Measurements from ENCODE around the gene STIM2.

DNA sequence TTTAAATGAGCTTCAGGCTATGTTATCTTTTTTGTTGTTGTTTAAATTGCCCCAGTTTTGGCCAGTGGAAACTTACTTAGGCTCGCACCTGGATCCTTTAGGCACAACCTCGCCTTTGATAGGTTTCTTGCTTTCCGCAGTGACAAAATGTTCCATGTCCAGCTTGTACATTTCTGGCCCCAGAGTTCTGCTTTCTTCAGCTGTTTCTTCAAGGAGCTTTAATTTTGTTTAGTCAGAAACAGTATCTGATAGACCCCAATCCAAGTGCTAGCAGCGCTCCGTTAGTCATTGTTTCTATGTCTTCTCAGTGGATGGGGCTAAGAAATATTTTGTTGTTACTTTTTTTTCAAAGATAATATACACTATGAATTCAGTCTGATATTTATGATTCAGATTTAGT is 82.8 kb downstream of the STIM2 start:
- TF ChIP-seq, protein P1, sequence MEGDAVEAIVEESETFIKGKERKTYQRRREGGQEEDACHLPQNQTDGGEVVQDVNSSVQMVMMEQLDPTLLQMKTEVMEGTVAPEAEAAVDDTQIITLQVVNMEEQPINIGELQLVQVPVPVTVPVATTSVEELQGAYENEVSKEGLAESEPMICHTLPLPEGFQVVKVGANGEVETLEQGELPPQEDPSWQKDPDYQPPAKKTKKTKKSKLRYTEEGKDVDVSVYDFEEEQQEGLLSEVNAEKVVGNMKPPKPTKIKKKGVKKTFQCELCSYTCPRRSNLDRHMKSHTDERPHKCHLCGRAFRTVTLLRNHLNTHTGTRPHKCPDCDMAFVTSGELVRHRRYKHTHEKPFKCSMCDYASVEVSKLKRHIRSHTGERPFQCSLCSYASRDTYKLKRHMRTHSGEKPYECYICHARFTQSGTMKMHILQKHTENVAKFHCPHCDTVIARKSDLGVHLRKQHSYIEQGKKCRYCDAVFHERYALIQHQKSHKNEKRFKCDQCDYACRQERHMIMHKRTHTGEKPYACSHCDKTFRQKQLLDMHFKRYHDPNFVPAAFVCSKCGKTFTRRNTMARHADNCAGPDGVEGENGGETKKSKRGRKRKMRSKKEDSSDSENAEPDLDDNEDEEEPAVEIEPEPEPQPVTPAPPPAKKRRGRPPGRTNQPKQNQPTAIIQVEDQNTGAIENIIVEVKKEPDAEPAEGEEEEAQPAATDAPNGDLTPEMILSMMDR (conservative IDR thresholded peaks at IDR 0.05): no peak
- TF ChIP-seq EZH2 (IDR thresholded peaks at IDR 0.05; ENCODE audit: low read depth): no peak

Data from PC-9 (cell line).